Measurements from ENCODE around the gene CEP164.

DNA sequence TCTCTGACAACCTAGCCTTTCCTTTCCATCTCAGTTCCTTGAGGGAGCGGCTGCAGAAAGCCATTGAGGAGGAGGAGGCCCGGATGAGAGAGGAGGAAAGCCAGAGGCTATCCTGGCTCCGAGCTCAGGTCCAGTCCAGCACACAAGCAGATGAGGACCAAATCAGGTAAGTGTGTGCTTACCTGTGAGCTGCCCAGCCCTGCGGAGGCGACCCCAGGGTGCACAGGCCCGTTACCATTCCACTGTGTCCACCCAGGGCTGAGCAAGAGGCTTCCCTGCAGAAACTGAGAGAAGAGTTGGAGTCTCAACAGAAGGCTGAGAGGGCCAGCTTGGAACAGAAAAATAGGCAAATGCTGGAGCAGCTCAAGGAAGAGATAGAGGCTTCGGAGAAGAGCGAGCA lies 63.1 kb downstream of the CEP164 start:
- TF ChIP-seq GATA2 (IDR thresholded peaks at IDR 0.05; ENCODE audit: low read depth, low read length) (no peak), GATA3 (IDR thresholded peaks at IDR 0.05; ENCODE audit: low read depth, low read length) (no peak)

All from SH-SY5Y (cell line).